PFSK-1 (cell line): ENCODE measurements around the gene CD81.
A peak's percentile ranks its signal among the peaks of the same experiment; 100 is the strongest.

Experiments used
- REST ChIP-seq, 2 experiments: IDR thresholded peaks; 2 replicates each; pipeline versions ENCODE4 v1.6.1 to v1.8.0; 2011 to 2012; ENCODE audit warnings: low read depth in 2 of 2, low read length in 2 of 2, control low read depth in 1 of 2, inconsistent platforms in 1 of 2, mild to moderate bottlenecking in 1 of 2, moderate library complexity in 1 of 2; ENCODE audit not compliant: insufficient read depth in 1 of 2
- SIN3A ChIP-seq: IDR thresholded peaks from 2 replicates; pipeline ENCODE4 v1.6.1; 2012; ENCODE audit warnings: mild to moderate bottlenecking, low read length, moderate library complexity, borderline replicate concordance; ENCODE audit not compliant: insufficient read depth
- TAF1 ChIP-seq: IDR thresholded peaks from 2 replicates; pipeline ENCODE4 v1.6.1; 2012; ENCODE audit warnings: low read length, control low read depth, borderline replicate concordance; ENCODE audit not compliant: insufficient read depth

- no peak for TF ChIP-seq REST (IDR thresholded peaks at IDR 0.05; ENCODE audit: insufficient read depth in 1 of 2, low read depth in 2 of 2, low read length in 2 of 2)
- TF ChIP-seq SIN3A = no peak
- peak; percentile 72 for TF ChIP-seq TAF1
Measured at GRCh38 chr11:2376751-2377451, at the start of gene CD81.
